GM19035 (cell line): ENCODE data around the gene ZNF579.
"Not testable (repeated sequence)": the region's sequence is repeated elsewhere in the genome, so short reads cannot be mapped to it uniquely, and the experiment has no call there.

ENCODE experiments used
- ATAC-seq: cut with Tn5 transposase; IDR thresholded peaks from one replicate; pipeline ENCODE4 v1.9.1; 2021; ENCODE audit not compliant: unreplicated experiment

ZNF579 gene

GRCh38 chr19:55594996-55595545 lies 14.4 kb upstream of the ZNF579 start:
- no peak for ATAC-seq

- ATAC-seq = no peak
Measured at GRCh38 chr19:55593096-55593772, 12.6 kb upstream of the ZNF579 start.

DNA sequence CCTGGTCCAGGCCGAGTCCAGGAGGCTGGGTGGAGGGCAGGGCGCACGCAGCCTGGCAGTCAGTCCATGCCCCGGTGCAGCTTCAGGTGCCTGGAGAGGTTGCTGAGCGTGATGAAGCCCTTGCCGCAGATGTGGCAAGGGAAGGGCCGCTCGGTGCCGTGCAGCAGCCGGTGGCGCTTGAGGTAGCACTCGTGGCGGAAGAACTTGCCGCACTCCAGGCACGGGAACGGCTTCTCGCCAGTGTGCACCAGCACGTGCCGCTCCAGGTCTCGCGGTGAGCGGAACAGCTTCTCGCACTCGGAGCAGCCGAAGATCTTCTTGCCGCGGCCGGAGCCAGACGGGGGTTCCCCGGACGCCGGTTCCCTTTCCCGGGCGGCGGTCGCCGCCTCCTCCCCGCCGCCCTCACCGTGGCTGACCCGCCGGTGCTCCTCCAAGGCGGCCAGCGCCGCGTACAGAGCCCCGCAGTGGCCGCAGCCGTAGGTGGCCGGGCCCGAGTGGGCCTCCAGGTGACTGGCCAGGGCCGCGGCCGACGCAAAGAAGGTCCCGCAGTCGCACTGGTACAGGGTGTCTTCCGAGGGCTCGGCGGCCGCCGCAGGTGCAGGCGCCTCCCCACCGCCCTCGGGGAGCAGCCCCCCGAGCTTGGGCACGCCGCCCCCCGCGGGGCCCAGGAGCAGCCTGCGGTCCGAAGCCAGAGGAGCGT lies 11.9 kb upstream of the ZNF579 start:
- ATAC-seq = no peak

GRCh38 chr19:55591555-55591954 lies 10.9 kb upstream of the ZNF579 start:
- ATAC-seq = no peak

DNA sequence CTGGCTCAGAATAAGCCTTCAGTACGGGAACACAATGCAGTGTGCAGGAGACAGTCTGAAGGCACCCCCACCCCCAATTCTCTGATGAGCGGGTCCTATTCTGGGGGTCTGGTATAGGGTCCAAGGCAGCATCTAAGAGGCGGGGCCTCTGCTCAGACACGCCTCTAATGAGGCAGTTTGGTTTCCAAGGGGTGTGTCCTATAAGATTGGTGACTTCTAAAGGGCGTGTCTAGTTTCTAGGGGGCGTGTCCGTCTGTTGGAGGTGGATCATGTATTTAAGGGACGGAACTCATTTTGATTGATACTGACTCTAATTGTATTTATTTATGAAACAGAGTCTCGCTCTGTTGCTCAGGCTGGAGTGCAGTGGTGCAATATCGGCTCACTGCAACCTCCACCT lies 10.0 kb upstream of the ZNF579 start:
- ATAC-seq = no peak

DNA sequence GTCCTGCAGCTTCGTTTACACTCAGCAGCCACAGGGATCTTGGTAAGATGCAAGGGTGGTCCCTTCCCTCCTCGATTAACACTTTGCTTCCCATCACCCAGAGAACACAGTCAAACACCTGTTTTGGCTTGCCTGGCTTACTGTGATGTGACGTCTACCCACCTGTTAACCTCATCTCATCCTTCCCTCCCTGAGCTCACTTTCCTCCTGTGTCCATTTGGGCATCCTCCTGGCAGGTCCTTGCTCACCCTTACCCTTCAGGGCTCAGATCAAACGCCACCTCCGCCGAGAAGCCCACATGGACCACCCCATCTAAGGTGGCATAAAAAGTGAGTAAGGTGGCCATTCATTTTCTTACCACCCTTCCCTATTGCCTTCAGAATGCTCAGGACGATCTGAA lies 9.5 kb upstream of the ZNF579 start:
- ATAC-seq = no peak

DNA sequence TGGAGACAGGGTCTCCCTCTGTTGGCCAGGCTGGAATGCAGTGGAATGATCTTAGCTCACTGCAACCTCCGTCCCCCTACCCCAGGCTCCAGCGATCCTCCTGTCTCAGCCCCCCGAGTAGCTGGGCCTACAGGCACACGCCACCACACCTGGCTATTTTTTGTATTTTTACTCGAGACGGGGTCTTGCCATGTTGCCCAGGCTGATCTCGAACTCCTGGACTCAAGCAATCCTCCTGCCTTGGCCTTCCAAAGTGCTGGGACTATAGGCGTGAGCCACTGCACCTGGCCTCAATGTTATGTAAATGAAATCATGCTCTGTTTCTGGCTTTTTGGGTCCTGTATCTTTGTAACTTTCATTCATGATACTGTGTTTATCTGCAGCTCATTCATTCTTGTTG lies 8.1 kb upstream of the ZNF579 start:
- ATAC-seq = no peak

- peak; percentile 94 for ATAC-seq
Measured at GRCh38 chr19:55586976-55587668, 6.5 kb upstream of the ZNF579 start.

DNA sequence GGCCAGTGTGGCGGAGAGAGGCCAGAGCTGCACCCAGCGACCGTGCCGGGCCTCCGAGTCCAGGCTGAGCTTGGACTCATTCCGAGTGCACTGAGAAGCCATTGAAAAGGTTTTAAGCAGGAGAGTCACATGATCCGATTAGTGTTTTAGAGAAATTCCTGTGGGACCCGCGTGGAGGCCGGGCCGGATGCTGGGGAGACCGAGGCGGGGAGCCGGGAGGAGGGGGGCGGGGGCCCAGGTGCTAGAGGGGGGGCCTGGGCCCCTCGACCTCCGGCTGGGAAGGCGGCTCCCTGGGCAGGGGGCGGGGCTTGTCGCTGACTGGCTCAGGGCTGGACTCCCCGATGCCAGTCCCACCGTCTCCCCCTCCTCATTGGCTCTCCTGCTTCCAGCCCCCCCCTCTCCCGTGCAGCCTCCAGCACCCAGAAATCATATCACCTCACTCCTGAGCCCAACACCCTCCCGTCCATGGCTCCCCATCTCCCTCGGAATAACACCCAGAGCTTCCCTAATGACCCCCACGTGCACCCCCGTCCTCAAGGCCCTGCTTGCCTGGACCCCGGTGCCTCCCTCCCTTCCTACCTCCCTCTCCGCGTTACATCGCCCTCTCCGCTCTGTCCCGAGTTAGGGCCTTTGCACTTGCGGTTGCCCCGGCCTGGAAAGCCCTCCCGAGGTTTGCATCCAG lies 5.2 kb upstream of the ZNF579 start:
- ATAC-seq = no peak

DNA sequence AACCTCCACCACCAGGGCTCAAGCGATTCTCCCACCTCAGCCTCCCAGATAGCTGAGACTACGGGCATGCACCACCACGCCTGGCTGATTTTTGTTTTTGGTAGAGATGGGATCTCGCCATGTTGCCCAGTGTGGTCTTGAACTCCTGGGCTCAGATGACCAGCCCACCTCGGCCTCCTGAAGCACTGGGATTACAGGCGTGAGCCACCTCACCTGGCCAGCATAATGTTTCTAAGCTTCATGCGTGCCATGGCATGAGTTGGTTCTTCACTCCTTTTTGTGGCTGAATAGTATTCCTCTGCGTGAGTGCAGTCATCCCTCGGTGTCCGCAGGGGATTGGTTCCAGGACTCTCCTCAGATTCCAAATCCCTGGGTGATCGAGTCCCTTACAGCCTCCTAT lies 4.2 kb upstream of the ZNF579 start:
- no peak for ATAC-seq

DNA sequence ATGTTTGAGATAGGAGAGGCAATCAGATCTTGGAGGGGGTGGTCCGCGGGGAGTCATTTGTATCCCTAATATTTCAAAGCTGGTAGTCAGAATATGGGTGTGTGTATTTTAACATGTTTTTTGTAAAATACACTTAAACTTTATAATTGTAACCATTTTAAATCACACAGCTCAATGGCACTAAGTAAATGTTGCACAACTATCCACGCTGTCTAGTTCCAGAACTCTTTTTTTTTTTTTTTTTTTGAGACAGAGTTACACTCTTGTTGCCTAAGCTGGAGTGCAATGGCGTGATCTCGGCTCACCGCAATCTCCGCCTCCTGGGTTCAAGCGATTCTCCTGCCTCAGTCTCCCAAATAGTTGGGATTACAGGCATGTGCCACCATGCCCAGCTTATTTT lies 3.2 kb upstream of the ZNF579 start:
- ATAC-seq = not testable (repeated sequence)

GRCh38 chr19:55582284-55582683 lies 1.6 kb upstream of the ZNF579 start:
- ATAC-seq = not testable (repeated sequence)

GRCh38 chr19:55581823-55582223 lies 1.2 kb upstream of the ZNF579 start:
- no peak for ATAC-seq

- no peak for ATAC-seq
Measured at GRCh38 chr19:55581145-55581822, 636 bp upstream of the ZNF579 start.

GRCh38 chr19:55579766-55580621 lies 654 bp downstream of the ZNF579 start:
- no peak for ATAC-seq

GRCh38 chr19:55578761-55579747 lies 1.6 kb downstream of the ZNF579 start:
- ATAC-seq = no peak

DNA sequence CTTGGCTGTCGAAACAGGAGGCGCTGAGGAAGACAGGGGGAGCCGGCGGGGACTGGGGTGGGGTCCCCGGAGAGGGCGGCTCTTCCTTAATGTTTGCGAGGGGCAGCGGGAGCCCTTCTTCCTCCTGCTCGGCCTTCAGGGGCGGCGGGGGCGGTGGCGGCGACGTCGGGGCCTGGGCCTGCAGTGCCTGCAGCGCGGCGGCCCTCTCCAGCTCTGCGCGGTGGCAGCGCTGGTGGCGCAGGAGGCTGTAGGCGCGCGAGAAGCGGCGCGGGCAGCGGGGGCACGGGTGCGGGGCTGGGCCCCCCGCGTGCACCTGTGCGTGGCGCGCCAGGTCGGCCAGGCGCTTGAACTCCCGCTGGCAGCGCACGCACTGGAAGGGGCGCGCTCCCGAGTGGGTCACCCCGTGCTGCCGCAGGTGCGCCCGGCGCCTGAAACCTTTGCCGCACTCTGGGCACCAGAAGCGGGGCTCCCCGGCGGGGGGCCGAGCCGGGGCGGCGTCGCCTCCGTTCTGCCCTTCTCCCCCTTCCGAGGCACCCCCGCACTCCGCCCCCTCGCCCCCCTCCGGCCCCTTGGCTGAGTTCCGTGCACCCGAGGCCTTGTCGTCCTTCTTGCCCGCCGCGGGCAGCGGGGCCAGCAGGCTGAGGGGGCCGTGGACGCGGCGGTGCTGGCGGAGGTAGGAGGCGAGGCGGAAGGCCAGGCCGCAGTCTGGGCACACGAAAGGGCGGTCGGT lies 2.5 kb downstream of the ZNF579 start:
- ATAC-seq = no peak

- no peak for ATAC-seq
Measured at GRCh38 chr19:55576746-55577145, 3.9 kb downstream of the ZNF579 start.
